GM23338 (cell line): ENCODE data around the gene APOH. TPM values are rescaled to one million over a fixed set of nuclear protein-coding genes. Genes with fewer than 3 reads are reported as not detected.

Experiments used
- ATAC-seq: fragments of 200-7000 bp; cut with Tn5 transposase; 3 replicates; pipeline ENCODE4 v1.9.1; 2020
- DNase-seq: peaks from one replicate; pipeline ENCODE4 v3.0.0-alpha.2; 2015; ENCODE audit warnings: low spot score
- H2AFZ ChIP-seq: fragments of 200-600 bp; sonication (generic); 2 replicates; pipeline ENCODE4 v1.8.0; 2016; ENCODE audit warnings: antibody characterized with exemption, mild to moderate bottlenecking, moderate library complexity
- H3F3A ChIP-seq: fragments of 200-600 bp; sonication (generic); replicated peaks from 2 replicates; pipeline ENCODE4 v1.8.0; 2017; ENCODE audit warnings: antibody characterized with exemption, mixed run types, low read depth
- H3K27ac ChIP-seq: fragments of 200-600 bp; sonication (generic); 2 replicates; pipeline ENCODE4 v1.6.1; 2016; ENCODE audit warnings: low read depth
- H3K27me3 ChIP-seq: fragments of 200-600 bp; sonication (generic); 2 replicates; pipeline ENCODE4 v1.8.0; 2016; ENCODE audit warnings: mild to moderate bottlenecking, mixed run types, moderate library complexity; ENCODE audit not compliant: insufficient read depth
- H3K36me3 ChIP-seq: fragments of 200-600 bp; sonication (generic); 2 replicates; pipeline ENCODE4 v1.8.0; 2016; ENCODE audit warnings: mild to moderate bottlenecking; ENCODE audit not compliant: insufficient read depth
- H3K4me1 ChIP-seq: fragments of 200-600 bp; sonication (generic); 2 replicates; pipeline ENCODE4 v1.8.0; 2016; ENCODE audit warnings: mild to moderate bottlenecking, moderate library complexity; ENCODE audit not compliant: insufficient read depth
- H3K4me2 ChIP-seq: fragments of 200-600 bp; sonication (generic); 2 replicates; pipeline ENCODE4 v1.7.1; 2017; ENCODE audit warnings: mixed run types
- H3K4me3 ChIP-seq: fragments of 200-600 bp; sonication (generic); 2 replicates; pipeline ENCODE4 v1.6.1; 2016; ENCODE audit warnings: mixed run types
- H3K79me2 ChIP-seq: fragments of 200-600 bp; sonication (generic); replicated peaks from 2 replicates; pipeline ENCODE4 v1.8.0; 2017; ENCODE audit warnings: mild to moderate bottlenecking; ENCODE audit not compliant: insufficient read depth
- H3K9me2 ChIP-seq: fragments of 200-600 bp; sonication (generic); 2 replicates; pipeline ENCODE4 v1.8.0; 2017; ENCODE audit not compliant: insufficient read depth
- H4K20me1 ChIP-seq: fragments of 200-600 bp; sonication (generic); replicated peaks from 2 replicates; pipeline ENCODE4 v1.8.0; 2017; ENCODE audit warnings: mild to moderate bottlenecking; ENCODE audit not compliant: insufficient read depth
- H3K27ac Mint-ChIP-seq: 2 replicates; pipeline ENCODE4 v1.8.0; 2020; ENCODE audit warnings: inconsistent platforms, mild to moderate bottlenecking, moderate library complexity, mixed read lengths
- H3K27me3 Mint-ChIP-seq: 3 replicates; pipeline ENCODE4 v1.8.0; 2022; ENCODE audit warnings: low read depth, mild to moderate bottlenecking, moderate library complexity, mixed read lengths, inconsistent platforms; ENCODE audit not compliant: insufficient read depth, poor library complexity
- H3K36me3 Mint-ChIP-seq: 3 replicates; pipeline ENCODE4 v1.8.0; 2021; ENCODE audit warnings: low read depth, mild to moderate bottlenecking, inconsistent platforms, moderate library complexity, mixed read lengths
- H3K4me1 Mint-ChIP-seq: 3 replicates; pipeline ENCODE4 v1.8.0; 2020; ENCODE audit warnings: mild to moderate bottlenecking, inconsistent platforms, mixed read lengths
- H3K4me3 Mint-ChIP-seq: 3 replicates; pipeline ENCODE4 v1.8.0; 2021; ENCODE audit warnings: moderate library complexity, mild to moderate bottlenecking, inconsistent platforms, mixed read lengths
- H3K9me3 Mint-ChIP-seq: 3 replicates; pipeline ENCODE4 v1.8.0; 2020; ENCODE audit warnings: moderate library complexity, mild to moderate bottlenecking, inconsistent platforms, mixed read lengths
- CREB1 ChIP-seq: fragments of 250-450 bp; sonication (Bioruptor Pico); IDR thresholded peaks from 2 replicates; pipeline ENCODE4 v1.5.0; 2020; ENCODE audit warnings: low read depth, mild to moderate bottlenecking, moderate library complexity
- CTCF ChIP-seq, 2 experiments: fragments of 200-600 bp in 1 of 2; sonication (generic) in 1 of 2; conservative IDR thresholded peaks; 2 replicates each; pipeline versions ENCODE4 v1.5.1 to v1.6.1; 2016 to 2017; ENCODE audit warnings: antibody characterized with exemption in 2 of 2, low read depth in 2 of 2, mild to moderate bottlenecking in 2 of 2, moderate library complexity in 1 of 2
- EZH2 ChIP-seq: fragments of 200-600 bp; sonication (generic); IDR thresholded peaks from one replicate; pipeline ENCODE4 v1.8.0; 2017; ENCODE audit warnings: antibody characterized with exemption, mild to moderate bottlenecking, low read depth; ENCODE audit not compliant: unreplicated experiment
- EZH2phosphoT487 ChIP-seq: fragments of 200-600 bp; sonication (generic); IDR thresholded peaks from one replicate; pipeline ENCODE4 v1.8.1; 2018; ENCODE audit warnings: antibody characterized with exemption; ENCODE audit not compliant: unreplicated experiment
- JUNB ChIP-seq: IDR thresholded peaks from one replicate; pipeline ENCODE4 v1.6.1; 2016; ENCODE audit warnings: antibody characterized with exemption; ENCODE audit not compliant: unreplicated experiment
- NANOG ChIP-seq: IDR thresholded peaks from 2 replicates; pipeline ENCODE4 v1.6.1; 2016; ENCODE audit warnings: antibody characterized with exemption, borderline replicate concordance
- POLR2AphosphoS5 ChIP-seq: IDR thresholded peaks from 2 replicates; pipeline ENCODE4 v1.6.1; 2016; ENCODE audit warnings: antibody characterized with exemption, low read depth
- REST ChIP-seq: IDR thresholded peaks from one replicate; pipeline ENCODE4 v1.6.1; 2018; ENCODE audit warnings: antibody characterized with exemption; ENCODE audit not compliant: unreplicated experiment
- ZNF114 ChIP-seq: fragments of 250-450 bp; sonication (Bioruptor Pico); IDR thresholded peaks from 2 replicates; pipeline ENCODE4 v1.5.0; 2020; ENCODE audit warnings: mild to moderate bottlenecking, moderate library complexity
- ZNF331 ChIP-seq: fragments of 250-450 bp; sonication (Bioruptor Pico); IDR thresholded peaks from 2 replicates; pipeline ENCODE4 v1.5.0; 2020; ENCODE audit warnings: low read depth, mild to moderate bottlenecking, moderate library complexity
- ZNF462 ChIP-seq: fragments of 250-450 bp; sonication (Bioruptor Pico); IDR thresholded peaks from 2 replicates; pipeline ENCODE4 v1.5.0; 2020; ENCODE audit warnings: mild to moderate bottlenecking, moderate library complexity
- polyA plus RNA-seq: library from polyadenylated mRNA; unstranded; fragments of >200 nt; fragmentation: Nextera tagmentation; extraction: Ambion mirVana; gene quantifications from 2 replicates; pipeline ENCODE4 v1.2.1, GENCODE V29; 2016
- total RNA-seq: library from RNA; depleted of rRNA; stranded (reverse); fragments of >200 nt; shearing (Covaris generic); gene quantifications from 2 replicates; pipeline ENCODE4 v1.2.3, GENCODE V29; 2014
- TF ChIP-seq, protein P1 (sequence below): IDR thresholded peaks from 2 replicates; pipeline ENCODE4 v1.6.1; 2016; ENCODE audit warnings: antibody characterized with exemption

APOH gene
- total and polyA plus RNA-seq, 2 experiments from 2014 or later: not detected

- no peak for ATAC-seq
- H3F3A ChIP-seq: no peaks in the 10 kb centered on the region
Measured at GRCh38 chr17:66240013-66240412, 10.8 kb upstream of the APOH start.

More at GRCh38 chr17:66240013-66240412, 10.8 kb upstream of the APOH start:
- Mint-ChIP-seq H3K9me3 (no peaks in the 10 kb centered on the region), H3K36me3 (no peaks in the 10 kb centered on the region), H3K4me3 (no peak overlapping the region), H3K4me1 (no peaks in the 10 kb centered on the region), H3K27me3 (peaks cover 6% of the 10 kb centered on the region), H3K27ac (no peak overlapping the region)
- no peak overlapping the region for H3K4me3 ChIP-seq
- H3K36me3 ChIP-seq: no peaks in the 10 kb centered on the region
- TF ChIP-seq REST: no peak
- no peak for TF ChIP-seq CREB1 (CRISPR knock-in tag)
- no peak for TF ChIP-seq EZH2
- TF ChIP-seq ZNF331 (CRISPR knock-in tag): no peak
- TF ChIP-seq CTCF (conservative IDR thresholded peaks at IDR 0.05; ENCODE audit: low read depth in 2 of 2): no peak
- no peak for TF ChIP-seq ZNF462 (CRISPR knock-in tag)
- TF ChIP-seq JUNB: no peak
- no peak for TF ChIP-seq NANOG
- TF ChIP-seq, protein P1, sequence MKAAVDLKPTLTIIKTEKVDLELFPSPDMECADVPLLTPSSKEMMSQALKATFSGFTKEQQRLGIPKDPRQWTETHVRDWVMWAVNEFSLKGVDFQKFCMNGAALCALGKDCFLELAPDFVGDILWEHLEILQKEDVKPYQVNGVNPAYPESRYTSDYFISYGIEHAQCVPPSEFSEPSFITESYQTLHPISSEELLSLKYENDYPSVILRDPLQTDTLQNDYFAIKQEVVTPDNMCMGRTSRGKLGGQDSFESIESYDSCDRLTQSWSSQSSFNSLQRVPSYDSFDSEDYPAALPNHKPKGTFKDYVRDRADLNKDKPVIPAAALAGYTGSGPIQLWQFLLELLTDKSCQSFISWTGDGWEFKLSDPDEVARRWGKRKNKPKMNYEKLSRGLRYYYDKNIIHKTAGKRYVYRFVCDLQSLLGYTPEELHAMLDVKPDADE: no peak
- no peak for TF ChIP-seq ZNF114 (CRISPR knock-in tag)
- TF ChIP-seq EZH2phosphoT487: no peak
- no peak for TF ChIP-seq POLR2AphosphoS5
- 0 out of 2 replicates have a peak, but pooled peaks cover 4% of the 10 kb centered on the region for H3K9me2 ChIP-seq
- no peak overlapping the region for H2AFZ ChIP-seq
- no peak overlapping the region for H3K27ac ChIP-seq
- H3K27me3 ChIP-seq: no peaks in the 10 kb centered on the region
- no peaks in the 10 kb centered on the region for H4K20me1 ChIP-seq
- H3K79me2 ChIP-seq: no peaks in the 10 kb centered on the region
- no peak for DNase-seq
- no peak overlapping the region for H3K4me2 ChIP-seq
- no peaks in the 10 kb centered on the region for H3K4me1 ChIP-seq
